SU-DHL-6 (cell line): ENCODE measurements around the gene ARHGAP35.

ENCODE experiments used
- H2AFZ ChIP-seq: fragments of 200-600 bp; sonication (generic); 2 replicates; pipeline ENCODE4 v1.6.1; 2014; ENCODE audit warnings: low read depth, mild to moderate bottlenecking, moderate library complexity, mixed read lengths, antibody characterized with exemption, low read length; ENCODE audit not compliant: severe bottlenecking
- H3F3A ChIP-seq: fragments of 200-600 bp; shearing (Covaris generic); 2 replicates; pipeline ENCODE4 v1.6.0; 2016; ENCODE audit warnings: antibody characterized with exemption, mild to moderate bottlenecking; ENCODE audit not compliant: insufficient read depth
- H3K27ac ChIP-seq: fragments of 200-600 bp; sonication (generic); 2 replicates; pipeline ENCODE4 v1.5.1; 2016; ENCODE audit warnings: low read depth, mild to moderate bottlenecking, low read length, moderate library complexity, mixed read lengths
- H3K27me3 ChIP-seq: fragments of 200-600 bp; sonication (generic), shearing (Covaris generic); 2 replicates; pipeline ENCODE4 v1.6.0; 2014; ENCODE audit warnings: mild to moderate bottlenecking, low read length
- H3K36me3 ChIP-seq: fragments of 200-600 bp; sonication (generic); 2 replicates; pipeline ENCODE4 v1.6.1; 2014; ENCODE audit warnings: mild to moderate bottlenecking, low read length, mixed read lengths
- H3K4me2 ChIP-seq: fragments of 300-600, 200-600 bp; shearing (Covaris generic), sonication (generic); 2 replicates; pipeline ENCODE4 v1.6.0; 2014; ENCODE audit warnings: low read length, low read depth, mild to moderate bottlenecking; ENCODE audit not compliant: poor library complexity, severe bottlenecking
- H3K4me3 ChIP-seq: fragments of 200-600 bp; sonication (generic); 2 replicates; pipeline ENCODE4 v1.5.1; 2014; ENCODE audit warnings: antibody characterized with exemption, low read length, mild to moderate bottlenecking, mixed read lengths; ENCODE audit not compliant: insufficient read depth, poor library complexity, severe bottlenecking
- H3K79me2 ChIP-seq: fragments of 200-600 bp; sonication (generic); 2 replicates; pipeline ENCODE4 v1.6.1; 2014; ENCODE audit warnings: mild to moderate bottlenecking, low read length, moderate library complexity; ENCODE audit not compliant: insufficient read depth
- H3K9ac ChIP-seq: fragments of 200-600 bp; sonication (generic); 2 replicates; pipeline ENCODE4 v1.7.0; 2014; ENCODE audit warnings: mild to moderate bottlenecking, low read length
- H3K9me2 ChIP-seq: fragments of 200-600 bp; sonication (generic); replicated peaks from 2 replicates; pipeline ENCODE4 v1.6.1; 2014; ENCODE audit warnings: low read length; ENCODE audit not compliant: insufficient read depth
- H3K9me3 ChIP-seq: fragments of 200-600 bp; sonication (generic); 2 replicates; pipeline ENCODE4 v1.6.1; 2014; ENCODE audit warnings: low read length, mixed read lengths; ENCODE audit not compliant: insufficient read depth
- H4K20me1 ChIP-seq: fragments of 200-600 bp; sonication (generic); 2 replicates; pipeline ENCODE4 v1.6.1; 2014; ENCODE audit warnings: low read depth, mild to moderate bottlenecking, antibody characterized with exemption, low read length, moderate library complexity, mixed read lengths
- EZH2phosphoT487 ChIP-seq: fragments of 200-600 bp; sonication (generic), shearing (Covaris generic); conservative IDR thresholded peaks from 2 replicates; pipeline ENCODE4 v1.6.1; 2018; ENCODE audit warnings: mild to moderate bottlenecking, antibody characterized with exemption, low read length, moderate library complexity, mixed read lengths
- TF ChIP-seq, protein P1 (sequence below): fragments of 200-600 bp; sonication (generic); IDR thresholded peaks from one replicate; pipeline ENCODE4 v1.5.1; 2017; ENCODE audit warnings: antibody characterized with exemption, mild to moderate bottlenecking, low read length, moderate library complexity; ENCODE audit not compliant: insufficient read depth, poor library complexity, severe bottlenecking

ARHGAP35 gene

DNA sequence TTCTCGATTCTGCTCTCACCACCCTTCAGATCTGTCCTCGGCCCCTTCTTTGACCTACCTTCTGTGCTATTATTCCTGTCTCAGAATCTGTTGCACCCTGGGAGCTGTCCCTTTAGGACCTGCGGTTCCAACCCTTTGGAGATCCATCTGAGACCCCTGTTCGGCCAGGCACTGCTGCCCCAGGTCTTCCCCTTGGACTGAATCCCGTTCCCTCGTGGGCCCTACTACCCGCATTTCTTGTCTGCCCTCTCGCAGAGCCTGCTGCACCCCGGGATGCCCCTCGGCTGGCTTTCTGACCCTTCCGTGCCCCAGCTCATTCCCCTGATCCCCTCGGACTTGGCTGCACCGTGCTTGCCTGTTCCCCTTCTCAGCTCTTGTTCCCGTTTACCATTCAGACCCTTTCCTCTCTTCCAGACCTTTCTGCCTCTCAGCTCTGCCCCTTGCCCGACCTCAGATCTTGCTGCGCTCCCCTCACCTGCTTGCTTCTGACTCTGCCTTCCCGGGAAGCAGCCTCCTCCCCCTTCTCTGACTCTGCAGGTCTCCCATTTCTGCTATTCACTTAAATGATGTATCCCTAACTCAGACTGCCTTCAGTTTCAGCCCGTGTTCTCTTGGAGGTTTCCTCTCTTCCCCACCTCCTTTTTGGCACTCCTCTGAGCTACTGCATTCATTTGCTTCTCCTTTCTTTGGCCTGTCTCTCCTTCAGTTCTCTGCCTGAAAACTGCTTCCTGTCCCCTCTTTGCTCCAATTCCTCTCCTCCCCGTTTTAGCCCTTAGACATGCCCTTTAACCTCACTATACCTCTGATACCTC lies 1.1 kb downstream of the ARHGAP35 start:
- Histone ChIP-seq H3K27ac (peak overlapping the region; percentile 91), H3K4me3 (peak overlapping the region; percentile 70), H3F3A (no peaks in the 10 kb centered on the region; the same call in none of the 2 replicates), H3K36me3 (no peaks in the 10 kb centered on the region), H3K27me3 (no peaks in the 10 kb centered on the region), H3K9ac (peak overlapping the region; percentile 77), H3K79me2 (peaks cover 56% of the 10 kb centered on the region), H3K4me2 (peak overlapping the region; percentile 71), H3K9me2 (no peaks in the 10 kb centered on the region), H2AFZ (no peak overlapping the region), H3K9me3 (no peaks in the 10 kb centered on the region), H4K20me1 (peaks cover 13% of the 10 kb centered on the region; the same call in 1 of the 2 replicates)
- TF ChIP-seq, protein P1, sequence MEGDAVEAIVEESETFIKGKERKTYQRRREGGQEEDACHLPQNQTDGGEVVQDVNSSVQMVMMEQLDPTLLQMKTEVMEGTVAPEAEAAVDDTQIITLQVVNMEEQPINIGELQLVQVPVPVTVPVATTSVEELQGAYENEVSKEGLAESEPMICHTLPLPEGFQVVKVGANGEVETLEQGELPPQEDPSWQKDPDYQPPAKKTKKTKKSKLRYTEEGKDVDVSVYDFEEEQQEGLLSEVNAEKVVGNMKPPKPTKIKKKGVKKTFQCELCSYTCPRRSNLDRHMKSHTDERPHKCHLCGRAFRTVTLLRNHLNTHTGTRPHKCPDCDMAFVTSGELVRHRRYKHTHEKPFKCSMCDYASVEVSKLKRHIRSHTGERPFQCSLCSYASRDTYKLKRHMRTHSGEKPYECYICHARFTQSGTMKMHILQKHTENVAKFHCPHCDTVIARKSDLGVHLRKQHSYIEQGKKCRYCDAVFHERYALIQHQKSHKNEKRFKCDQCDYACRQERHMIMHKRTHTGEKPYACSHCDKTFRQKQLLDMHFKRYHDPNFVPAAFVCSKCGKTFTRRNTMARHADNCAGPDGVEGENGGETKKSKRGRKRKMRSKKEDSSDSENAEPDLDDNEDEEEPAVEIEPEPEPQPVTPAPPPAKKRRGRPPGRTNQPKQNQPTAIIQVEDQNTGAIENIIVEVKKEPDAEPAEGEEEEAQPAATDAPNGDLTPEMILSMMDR, result no peak
- TF ChIP-seq EZH2phosphoT487, result no peak

DNA sequence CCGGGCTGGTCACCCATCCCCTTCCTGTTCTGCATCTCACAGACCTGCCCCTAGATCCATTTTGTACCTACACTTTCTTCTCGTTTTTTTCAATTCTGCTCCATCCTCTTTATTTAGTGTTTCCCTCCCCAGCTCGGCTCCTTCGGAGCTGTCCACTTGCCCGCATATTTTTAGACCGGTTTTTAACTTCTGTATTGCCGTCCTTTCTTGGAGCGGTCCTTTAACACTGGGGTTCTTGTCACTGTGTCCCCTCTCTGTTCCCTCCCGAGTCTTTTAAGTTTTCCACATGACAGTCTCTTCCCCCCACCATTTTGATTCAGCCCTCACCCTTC lies 1.7 kb downstream of the ARHGAP35 start:
- Histone ChIP-seq H3K9ac (peak overlapping the region; percentile 77), H3K27me3 (no peaks in the 10 kb centered on the region), H3K9me3 (no peaks in the 10 kb centered on the region), H3K27ac (peak overlapping the region; percentile 91; the same call in 1 of the 2 replicates), H3K79me2 (peaks cover 62% of the 10 kb centered on the region), H3F3A (no peaks in the 10 kb centered on the region; the same call in none of the 2 replicates), H3K4me3 (peak overlapping the region; percentile 70), H3K36me3 (no peaks in the 10 kb centered on the region), H2AFZ (no peak overlapping the region), H4K20me1 (peaks cover 14% of the 10 kb centered on the region; the same call in 1 of the 2 replicates), H3K4me2 (peak overlapping the region; percentile 71), H3K9me2 (no peaks in the 10 kb centered on the region)
- no peak for TF ChIP-seq EZH2phosphoT487
- TF ChIP-seq, protein P1, result no peak

DNA sequence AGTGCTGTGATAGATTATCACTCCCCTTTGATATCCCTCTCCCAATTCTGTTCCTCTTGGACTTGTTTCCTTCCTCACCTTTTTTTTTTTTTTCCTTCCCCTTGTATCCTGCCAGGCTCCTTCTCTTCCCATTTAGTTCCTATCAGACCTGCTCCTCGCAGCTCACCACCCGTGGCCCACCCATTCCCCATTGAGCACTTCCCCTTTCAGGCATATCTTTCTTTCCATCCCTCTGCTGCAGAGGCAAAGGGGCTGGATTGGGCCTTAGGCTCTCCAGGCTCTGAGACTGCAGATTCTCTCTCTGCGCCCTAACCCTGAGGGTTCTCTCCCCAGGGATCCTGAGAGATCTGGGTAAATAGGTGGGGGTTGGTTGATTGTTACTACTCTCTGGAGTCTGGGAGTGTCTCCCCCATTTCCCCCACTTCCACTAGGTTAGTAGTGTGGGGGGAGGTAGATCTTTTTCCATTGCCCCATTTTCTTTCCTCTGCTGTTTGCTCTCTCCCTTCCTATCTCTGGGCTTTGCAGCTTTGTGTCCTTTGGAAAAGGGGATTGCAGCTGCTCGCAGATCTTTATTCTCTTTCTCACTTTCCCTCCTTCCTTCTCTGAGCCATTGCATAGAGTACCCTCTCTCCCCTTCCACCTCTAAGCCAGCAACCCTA lies 2.3 kb downstream of the ARHGAP35 start:
- H3K27me3 ChIP-seq, result no peaks in the 10 kb centered on the region
- H2AFZ ChIP-seq, result no peak overlapping the region
- no peaks in the 10 kb centered on the region for H3K9me3 ChIP-seq
- peak overlapping the region; percentile 77 for H3K9ac ChIP-seq
- H3K36me3 ChIP-seq, result no peaks in the 10 kb centered on the region
- peaks cover under 1% of the 10 kb centered on the region for H3F3A ChIP-seq
- H3K4me3 ChIP-seq, result peak overlapping the region; percentile 70
- TF ChIP-seq, protein P1, result no peak
- no peak for TF ChIP-seq EZH2phosphoT487
- no peak overlapping the region for H3K27ac ChIP-seq
- peaks cover 14% of the 10 kb centered on the region; the same call in 1 of the 2 replicates for H4K20me1 ChIP-seq
- H3K9me2 ChIP-seq, result no peaks in the 10 kb centered on the region
- peak overlapping the region; percentile 71 for H3K4me2 ChIP-seq
- H3K79me2 ChIP-seq, result peaks cover 68% of the 10 kb centered on the region
